Right ventricle myocardium superior (tissue), 1 donor: ENCODE results near the gene MCF2L. TPM values are rescaled to one million over a fixed set of nuclear protein-coding genes. Genes with fewer than 3 reads are reported as not detected.
A peak's percentile ranks its signal among the peaks of the same experiment; 100 is the strongest.

Source experiments
- ATAC-seq: fragments of 200-7000 bp; cut with Tn5 transposase; one replicate; pipeline ENCODE4 v1.9.1; 2020; ENCODE audit warnings: mild to moderate bottlenecking; ENCODE audit not compliant: poor library complexity
- DNase-seq: peaks from one replicate; pipeline ENCODE4 v3.0.0-alpha.2; 2020
- intact Hi-C: fragments of 100-400 bp; cut with DNase I; formaldehyde crosslinking; loops from one replicate; pipeline ENCODE4 v1.11.2; 2022
- total RNA-seq: library from RNA; stranded (reverse); fragmentation: NEBNext Ultra II Directional; extraction: Animal tissue kit (Norgen Biotek cat#: 25700); gene quantifications from one replicate; pipeline ENCODE4 v1.2.1, GENCODE V29; 2021
- donor health status: DM: no; HTN: yes; CAD: no; lungs with severe emphysema.

MCF2L gene
- total RNA-seq, 1 donor from 2014 or later: 38.1 TPM

DNA sequence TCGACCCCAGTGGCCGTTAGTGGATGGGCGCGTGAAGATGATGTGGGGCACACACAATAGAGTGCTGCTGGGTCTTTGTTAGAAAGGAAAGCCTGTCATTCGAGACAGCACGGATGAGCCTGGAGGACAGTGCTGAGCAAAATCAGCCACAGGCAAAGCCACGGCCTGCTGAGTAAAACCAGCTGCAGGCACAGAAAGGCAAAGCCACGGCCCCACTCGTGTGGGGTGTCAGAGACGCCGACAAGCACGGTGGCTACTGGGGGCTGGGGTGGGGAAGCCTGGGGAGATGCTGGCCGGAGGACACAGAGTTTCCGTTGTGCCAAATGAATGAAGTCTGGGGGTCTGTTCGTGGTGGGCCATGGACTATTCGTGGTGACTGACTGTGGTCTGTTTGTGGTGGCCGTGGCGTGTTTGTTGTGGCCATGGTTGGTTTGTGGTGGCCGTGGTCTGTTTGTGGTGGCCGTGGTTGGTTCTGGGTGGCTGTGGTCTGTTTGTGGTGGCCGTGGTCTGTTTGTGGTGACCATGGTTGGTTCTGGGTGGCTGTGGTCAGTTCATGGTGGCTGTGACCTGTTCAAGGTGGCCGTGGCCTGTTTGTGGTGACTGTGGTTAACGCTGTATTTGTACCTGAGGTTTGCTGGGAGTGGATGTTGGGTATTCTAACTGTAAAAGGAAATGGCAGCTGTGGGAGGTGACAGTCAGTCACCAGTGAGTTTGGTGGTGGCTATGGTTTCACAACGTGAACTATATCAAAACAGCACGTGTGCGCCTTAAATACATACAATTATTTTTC lies 36.3 kb downstream of the MCF2L start:
- intact Hi-C loops: no loop called here
- ATAC-seq (no peak), DNase-seq (no peak)

DNA sequence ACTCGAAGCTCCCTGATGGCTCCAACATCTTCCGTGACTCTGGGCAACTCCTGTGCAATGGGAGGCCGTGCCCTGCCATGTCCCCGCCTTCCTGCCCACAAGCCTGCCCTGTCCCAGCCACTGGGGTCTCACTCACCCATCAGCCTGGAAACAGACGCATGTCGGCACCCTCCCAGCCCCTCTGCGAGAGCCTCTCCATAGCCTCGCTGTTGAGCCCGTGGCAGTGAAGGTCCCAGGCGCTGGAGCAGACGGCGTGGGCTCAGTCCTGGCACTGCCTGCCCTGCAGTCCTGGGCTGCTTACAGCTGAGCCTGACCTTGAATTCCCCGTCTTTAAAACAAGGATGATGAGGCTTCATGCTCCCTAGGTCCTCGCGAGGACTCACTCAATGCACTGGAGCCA lies 37.0 kb downstream of the MCF2L start:
- intact Hi-C loops: no loop called here
- ATAC-seq: no peak

DNA sequence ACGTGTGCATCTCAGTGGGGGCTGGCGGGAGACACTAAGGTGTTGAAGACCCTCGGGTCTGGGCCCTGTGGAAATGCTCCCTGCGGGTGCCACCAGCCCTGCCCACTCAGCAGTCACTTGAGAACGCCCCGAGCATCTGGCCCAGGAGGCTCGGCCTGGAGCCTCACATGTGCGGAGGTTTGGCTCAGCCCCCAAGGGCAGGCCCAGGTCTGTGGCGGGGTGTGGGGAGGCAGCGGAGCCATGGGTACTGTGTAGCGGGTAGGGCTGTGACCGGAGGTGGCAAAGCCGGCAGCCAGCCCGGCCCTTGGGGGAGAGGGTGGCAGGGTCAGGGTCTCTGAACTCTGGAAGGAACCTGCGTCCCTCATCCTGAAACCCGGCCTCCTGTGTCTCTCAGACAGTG lies 37.6 kb downstream of the MCF2L start:
- no peak for DNase-seq
- ATAC-seq: no peak

More for the DNA sequence above, 37.0 kb downstream of the MCF2L start:
- no peak for DNase-seq

DNA sequence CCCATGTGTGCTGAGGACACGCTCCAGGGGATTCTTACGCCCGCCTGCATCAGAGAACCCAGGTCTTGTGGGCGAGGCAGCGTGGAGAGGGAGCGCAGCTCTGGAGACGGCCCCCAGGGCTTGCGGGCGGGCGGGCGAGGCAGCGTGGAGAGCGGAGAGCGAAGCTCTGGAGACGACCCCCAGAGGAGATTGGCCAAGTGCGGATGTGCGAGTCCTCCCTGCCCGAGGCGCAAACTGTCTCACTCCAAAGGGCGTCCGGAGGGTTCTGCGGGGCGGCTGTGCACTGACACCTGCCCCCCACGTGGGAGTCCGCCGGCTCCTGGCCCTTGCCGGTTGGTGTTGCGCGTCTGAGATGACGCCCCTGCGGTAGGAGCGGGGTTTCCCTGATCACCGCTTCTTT lies 39.8 kb downstream of the MCF2L start:
- intact Hi-C loops: no loop called here
- ATAC-seq (no peak), DNase-seq (no peak)

More for the DNA sequence above, 37.6 kb downstream of the MCF2L start:
- intact Hi-C loops: no loop called here

DNA sequence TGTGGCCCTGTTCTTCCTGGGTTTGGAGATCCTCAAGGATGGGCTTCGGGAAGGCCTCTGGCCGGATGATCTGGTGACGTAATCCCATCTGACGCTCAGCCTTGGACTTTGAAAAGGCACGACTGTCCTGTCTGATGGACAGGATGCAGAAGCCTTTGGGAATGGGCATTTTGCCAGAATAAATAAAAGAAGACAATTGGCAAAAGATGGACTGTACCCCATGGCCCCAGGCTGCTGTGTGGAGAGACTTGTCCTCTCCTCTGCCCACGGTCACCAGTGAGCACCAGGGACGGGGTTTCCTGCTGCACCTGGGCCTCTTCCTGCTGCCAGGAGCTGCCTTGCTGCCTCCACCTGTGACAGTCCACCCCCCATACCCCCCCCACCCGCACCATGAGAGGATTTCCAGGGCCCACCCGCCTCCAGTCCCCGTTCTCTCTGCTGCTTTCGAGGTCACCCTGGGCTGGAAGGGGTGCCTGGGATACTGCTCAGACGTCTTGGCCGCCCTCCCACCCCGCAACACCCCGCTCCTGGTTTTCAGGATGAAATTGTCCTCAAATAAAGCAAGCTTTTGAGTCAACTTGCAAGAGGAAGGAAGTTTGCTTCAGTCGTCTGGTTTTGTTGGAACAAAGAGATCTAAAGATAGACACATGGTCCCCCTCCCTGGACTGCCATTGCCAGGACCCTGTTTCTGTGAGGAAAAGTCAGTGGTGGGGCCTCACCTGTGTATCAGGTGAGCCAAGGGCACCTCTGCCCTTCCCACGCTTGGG lies 40.9 kb downstream of the MCF2L start:
- DNase-seq (no peak), ATAC-seq (peak; percentile 18)
- intact Hi-C loops: no loop called here

DNA sequence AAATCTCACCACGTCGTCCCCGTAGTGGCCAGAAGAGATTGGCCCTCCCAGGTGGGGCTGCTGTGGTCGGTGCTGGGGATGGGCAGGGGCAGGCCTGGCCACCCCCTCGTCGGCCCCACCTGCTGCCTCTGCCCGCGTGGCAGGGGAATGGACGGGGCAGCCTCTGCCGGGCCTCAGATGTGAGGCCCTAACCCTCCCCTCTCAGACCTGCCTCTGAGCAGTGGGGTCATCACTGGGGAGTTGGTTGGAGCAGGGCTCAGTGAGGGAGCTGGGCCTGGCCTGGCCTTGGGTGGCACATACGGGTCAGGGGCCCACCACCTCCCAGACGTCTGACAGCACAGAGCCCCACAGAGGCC lies 41.5 kb downstream of the MCF2L start:
- ATAC-seq (no peak), DNase-seq (no peak)
- intact Hi-C loops: no loop called here

DNA sequence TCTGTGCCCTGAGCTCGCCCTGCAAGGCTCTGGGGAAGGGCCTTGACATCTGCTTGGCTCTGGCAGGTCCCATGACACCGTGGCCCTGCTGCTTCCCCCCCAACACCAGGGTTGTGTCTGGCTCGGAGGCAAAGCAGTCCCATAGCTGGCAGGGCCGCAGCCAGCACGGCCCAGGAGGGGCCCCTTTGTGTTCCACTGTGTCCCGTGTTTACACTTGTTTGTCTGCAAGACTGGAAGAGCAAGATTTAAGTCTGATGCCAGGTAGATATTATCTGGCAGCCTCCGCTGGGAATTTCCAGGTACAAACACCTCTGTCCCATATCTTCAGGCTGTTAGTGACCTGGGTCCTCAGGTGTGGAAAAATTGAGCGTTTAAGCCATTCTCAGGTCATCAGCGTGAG lies 44.3 kb downstream of the MCF2L start:
- ATAC-seq (no peak), DNase-seq (no peak)
- intact Hi-C loops: no loop called here

DNA sequence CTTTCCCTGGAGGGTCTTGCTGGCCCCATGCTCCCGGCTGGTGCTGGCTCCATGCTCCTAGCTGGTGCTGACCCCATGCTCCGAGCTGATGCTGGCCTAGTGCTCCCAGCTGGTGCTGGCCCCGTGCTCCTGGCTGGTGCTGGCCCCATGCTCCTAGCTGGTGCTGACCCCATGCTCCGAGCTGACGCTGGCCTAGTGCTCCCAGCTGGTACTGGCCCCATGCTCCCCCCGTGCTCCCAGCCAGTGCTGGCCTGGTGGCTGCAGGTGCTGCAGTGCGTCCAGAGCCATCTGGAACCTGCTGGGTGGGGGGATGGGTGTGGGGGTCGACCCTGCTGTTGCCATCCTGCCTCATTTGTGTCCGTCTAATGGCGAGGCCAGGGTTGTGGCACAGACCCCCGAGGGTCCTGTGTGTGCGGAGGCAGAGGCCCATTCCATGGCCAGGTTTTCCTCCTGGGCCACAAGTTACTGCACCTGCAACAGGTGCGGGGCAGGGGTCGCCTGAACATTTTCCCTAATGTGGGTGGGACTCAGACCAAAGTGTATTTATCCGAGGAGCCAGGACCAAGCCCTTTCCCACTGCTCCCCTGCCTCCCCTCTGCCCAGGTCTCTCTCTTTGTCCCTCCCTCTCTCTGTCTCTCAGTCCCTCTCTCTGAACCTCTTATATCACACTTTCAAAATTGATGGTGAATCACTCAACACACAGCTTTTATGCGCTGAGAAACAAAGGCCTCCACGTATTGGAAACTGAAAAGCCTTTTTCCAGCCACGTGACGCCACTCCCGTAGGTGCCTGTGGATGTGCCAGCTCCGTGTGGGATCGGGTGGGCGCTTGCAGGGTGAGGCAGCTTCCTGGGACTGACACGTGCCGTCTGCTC lies 45.1 kb downstream of the MCF2L start:
- intact Hi-C loops: no loop called here
- DNase-seq: no peak
- ATAC-seq: no peak

DNA sequence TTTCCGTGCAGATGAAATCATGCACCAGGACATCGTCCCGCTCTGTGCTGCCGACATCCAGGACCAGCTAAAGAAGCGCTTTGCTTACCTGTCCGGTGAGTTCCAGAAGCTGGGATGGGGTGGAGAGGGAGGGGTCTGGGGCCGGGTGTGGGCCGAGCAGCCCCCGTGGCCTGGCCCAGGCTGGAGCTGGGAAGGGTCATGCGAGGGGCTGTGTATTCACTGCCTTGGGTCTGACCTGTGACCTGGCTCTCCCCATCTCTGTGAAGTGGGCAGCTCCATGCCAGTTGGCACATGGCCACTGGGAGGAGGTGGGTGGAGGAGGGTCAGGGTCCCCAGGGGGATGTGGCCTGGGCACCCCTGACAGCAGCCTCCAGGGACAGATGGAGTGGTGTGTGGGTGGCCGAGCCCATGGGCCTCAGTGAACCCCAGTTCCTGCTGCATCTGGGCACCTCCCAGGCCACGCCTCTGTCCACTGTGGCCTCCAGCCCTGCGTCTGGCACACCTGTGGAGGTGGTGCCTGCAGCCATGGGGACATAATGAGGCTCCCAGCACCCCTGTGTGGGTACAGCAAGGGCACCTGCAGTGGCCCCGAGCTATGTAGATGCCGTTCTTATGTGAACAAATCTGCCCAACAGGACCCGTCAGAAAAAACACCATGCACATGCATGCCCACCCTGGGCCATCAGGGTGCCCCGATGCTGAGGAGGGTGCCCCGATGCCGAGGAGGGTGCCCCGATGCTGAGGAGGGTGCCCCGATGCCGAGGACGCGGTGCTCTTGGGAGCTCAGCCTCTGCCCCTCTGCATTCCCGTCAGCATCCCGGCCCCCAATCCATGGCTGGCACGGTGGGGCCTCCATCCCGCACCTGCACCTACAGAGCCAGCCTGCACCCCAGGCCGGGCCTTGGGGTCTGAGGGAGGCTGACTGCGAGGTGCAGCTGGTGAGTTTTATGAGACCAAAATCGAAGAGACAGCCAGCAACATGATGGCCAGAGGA lies 46.0 kb downstream of the MCF2L start:
- DNase-seq (no peak), ATAC-seq (no peak)
- intact Hi-C loops: no loop called here

DNA sequence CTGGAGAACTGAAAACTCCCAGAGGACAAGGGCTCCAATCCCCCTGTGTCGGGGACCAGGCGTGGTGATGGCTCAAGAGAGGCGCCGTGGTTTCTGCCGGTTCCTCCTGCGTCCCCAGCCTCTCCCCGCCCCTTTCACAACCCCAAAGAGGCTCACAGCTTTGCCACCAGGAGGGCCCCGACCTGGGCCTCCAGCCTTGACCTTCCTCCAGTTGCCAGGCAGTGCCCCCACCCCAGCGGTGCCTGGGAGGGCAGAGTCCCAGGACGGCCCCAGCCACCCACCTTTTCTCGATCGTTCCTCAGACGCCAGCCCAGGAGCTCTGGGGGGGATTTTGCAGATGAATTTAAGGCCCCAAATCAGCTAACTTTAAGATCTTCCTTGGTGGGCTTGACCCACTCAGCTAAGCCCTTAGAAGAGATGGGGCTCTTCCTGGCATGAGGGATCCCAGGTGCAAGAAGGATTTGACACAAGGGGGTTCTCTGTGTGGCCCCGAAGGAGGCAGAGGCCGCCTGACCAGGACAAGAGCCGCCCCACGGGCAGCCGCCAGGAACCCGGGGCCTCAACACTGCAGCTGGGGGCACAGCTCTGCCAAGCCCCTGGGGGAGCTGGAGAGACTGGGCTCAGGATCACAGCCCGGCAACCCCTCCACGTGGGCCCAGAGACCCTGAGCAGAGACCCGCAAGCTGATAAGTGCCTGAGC lies 47.0 kb downstream of the MCF2L start:
- intact Hi-C loops: no loop called here
- ATAC-seq (no peak), DNase-seq (no peak)

DNA sequence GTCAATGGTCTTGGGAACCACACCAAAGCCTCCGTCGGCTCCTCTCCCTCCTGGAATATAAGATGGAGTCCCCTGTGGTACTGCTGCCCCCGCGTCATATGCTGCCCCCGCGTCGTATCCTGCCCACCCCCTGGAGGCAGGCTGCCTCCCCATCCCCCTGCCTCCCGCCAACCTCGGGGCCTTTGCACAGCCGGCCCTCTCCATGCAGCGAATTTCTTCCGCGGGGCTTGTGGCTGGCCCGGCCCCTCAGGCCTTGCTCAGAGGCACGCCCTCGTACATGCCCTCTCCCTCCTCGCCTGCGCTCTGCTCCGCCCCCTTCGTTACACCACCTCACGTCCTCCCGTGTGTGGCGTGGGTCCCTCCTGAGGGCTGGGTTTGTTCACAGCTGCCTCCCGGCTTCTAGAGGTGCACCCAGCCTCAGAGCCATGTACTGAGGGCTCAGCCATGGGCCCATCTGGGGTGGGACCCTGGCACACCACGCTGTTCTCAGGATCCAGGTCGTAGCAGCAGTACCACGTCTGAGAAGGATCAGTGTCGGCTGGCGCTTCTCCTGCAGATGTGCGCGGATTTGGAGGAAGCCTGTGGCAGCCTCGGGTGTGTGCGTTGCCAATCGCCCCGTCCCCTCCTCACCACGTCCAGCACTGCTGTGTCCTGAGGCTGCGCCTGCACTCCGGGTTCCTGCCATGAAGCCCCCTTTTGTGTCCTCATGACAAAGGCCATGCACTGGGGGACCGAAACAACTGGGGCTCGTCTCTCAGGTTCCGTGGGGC lies 47.7 kb downstream of the MCF2L start:
- DNase-seq (no peak), ATAC-seq (no peak)
- intact Hi-C loops: no loop called here

DNA sequence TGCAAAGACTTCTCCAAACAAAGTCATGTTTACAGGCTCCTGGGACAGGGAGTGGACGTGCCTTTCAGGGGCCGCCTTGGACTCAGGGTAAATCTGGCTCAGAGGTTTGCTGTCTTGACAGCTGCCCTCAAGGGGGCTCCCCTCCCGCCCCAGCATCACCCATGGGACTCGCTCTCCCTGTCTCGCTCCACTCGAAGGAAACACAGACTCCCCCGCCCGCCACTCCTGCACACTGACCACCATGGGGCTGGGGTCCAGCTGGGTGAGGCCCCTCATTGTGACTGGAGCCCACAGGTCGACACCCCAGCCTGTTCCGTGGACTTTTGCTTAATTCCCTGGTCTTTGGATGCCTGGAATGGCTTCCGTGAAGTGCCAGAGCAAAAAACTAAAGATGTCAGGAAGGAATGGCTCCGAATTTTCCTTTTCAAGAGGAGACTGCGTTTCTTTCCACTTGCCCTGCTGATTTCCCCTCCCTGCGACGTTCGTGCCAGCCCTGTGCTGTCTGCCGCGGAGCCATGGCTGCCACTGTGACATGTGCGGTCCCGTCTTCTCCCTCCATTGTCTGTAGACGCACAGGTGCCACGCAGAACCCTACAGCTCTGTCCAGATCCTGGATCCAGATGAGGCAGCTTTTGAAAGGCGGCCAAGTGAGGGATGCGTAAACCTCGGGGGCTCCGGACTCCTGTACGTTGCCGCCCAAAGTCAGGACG lies 48.6 kb downstream of the MCF2L start:
- no peak for ATAC-seq
- no peak for DNase-seq
- intact Hi-C loops: no loop called here

DNA sequence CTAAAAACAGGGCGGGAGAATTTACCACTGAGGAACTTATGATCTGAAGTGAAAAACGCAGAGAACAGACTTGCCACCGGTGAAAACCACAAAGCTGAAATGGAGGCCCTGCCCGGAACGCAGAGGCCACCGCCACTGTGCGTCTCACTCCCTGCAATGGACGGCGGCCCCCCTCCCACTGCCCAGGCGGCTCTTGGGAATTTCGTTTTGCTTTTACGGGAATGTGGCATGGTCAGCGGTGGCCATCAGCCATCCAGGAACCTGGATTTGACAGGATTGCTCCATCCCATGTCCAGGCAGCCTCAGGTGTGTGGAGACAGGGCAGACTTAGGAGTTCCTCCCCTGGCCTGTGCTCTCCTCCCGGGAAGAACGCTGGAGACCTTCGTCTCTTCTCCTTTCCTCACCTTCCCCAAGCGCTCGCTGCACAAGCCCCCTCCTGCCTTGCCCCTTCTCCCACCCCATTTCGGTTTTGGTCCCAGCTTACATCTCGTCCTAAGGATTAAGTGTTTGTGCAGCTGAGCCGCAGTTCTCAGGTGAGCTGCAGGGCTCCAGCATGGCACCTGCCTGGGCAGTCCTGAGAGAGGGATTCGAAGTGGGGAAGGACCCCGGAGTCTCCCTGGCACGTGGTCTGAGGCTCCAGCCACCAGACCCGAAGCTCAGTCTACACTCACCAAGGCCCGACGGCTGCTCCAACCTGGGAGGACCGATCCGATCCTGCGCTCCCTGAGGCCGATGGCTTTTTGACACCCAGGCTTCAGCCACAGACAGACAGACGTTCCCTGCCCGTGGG lies 49.9 kb downstream of the MCF2L start:
- ATAC-seq: no peak
- intact Hi-C loops: no loop called here
- DNase-seq: no peak

DNA sequence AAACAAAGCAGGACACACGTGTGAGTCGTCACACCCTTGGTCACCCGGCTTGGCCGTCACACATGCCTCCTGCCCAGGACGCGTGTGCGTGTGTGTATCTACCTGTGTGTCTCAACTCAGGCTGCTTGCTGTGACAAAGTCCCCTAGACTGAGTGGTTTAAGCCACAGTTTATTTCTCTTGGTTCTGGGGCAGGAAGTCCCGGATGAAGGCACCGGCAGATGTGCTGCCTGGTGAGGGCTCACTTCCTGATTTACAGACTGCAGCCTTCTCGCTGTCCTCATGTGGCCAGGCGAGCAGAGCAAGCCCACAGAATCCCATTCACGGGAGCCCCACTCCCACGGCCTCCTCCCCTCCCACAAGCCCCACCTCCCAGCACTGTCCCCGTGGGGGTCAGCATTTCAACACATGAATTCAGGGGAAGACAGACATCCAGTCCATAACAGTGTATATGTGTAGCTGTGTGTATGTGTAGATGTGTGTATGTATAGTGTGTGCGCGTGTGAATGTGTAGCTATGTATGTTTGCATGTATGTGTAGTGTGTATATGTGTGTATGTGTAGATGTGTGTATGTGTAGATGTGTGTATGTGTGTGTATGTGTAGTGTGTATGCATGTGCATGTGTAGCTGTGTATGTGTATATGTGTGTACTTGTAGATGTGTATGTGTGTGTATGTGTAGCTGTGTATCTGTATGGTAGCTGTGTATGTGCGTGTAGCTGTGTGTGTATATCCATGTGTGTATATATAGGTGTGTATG lies 51.5 kb downstream of the MCF2L start:
- intact Hi-C loops: no loop called here
- ATAC-seq: no peak

DNA sequence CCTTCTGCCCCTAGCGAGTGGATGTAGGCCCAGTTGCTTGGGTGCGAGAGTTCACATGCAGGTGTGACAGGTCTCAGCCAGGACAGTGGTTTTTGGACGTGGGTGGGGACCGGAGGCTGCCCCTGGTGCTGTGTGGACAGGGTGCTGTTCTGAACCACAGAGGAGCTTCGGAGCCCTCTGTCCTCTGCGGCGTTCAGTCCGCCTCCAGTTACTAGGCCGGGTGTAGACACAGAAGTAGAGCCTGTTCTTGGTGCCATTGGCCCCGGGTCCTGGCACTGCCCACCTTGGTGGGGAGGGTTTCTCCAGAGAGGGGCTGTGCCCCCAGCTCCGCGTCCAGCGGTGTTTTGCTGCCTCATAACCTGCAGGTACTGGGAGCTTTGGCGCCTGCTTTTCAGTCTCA lies 52.4 kb downstream of the MCF2L start:
- ATAC-seq: no peak
- no peak for DNase-seq
- intact Hi-C loops: no loop called here

More for the DNA sequence above, 51.5 kb downstream of the MCF2L start:
- no peak for DNase-seq
